K562 (cell line): Measurements from ENCODE around the gene ZCCHC24. TPM values are rescaled to one million over a fixed set of nuclear protein-coding genes. Genes with fewer than 3 reads are reported as not detected.

ENCODE experiments used
- ATAC-seq: fragments of 200-7000 bp; cut with Tn5 transposase; 3 replicates; pipeline ENCODE4 v1.9.1; 2020; ENCODE audit warnings: moderate library complexity
- BruUV-seq: library from RNA; stranded (reverse); fragments of 400-500 nt; replicated peaks from 2 replicates; lab custom pipeline; 2021; lab: Mats Ljungman, UMichigan
- CTCF ChIA-PET: fragments of 300-600 bp; formaldehyde crosslinking; extraction: SDS; loops from one replicate; lab custom pipeline; 2021; ENCODE audit warnings: low intra/inter-chr PET ratio; lab: Yijun Ruan, JAX
- POLR2A ChIA-PET: fragments of 300-600, 350-650 bp; sonication (Branson Sonifier 250); formaldehyde crosslinking; extraction: SDS; loops from one replicate; lab custom pipeline; 2021; ENCODE audit warnings: antibody characterized with exemption, inconsistent platforms; lab: Yijun Ruan, JAX
- DNase-seq, 4 experiments: peaks; one replicate each; pipeline versions ENCODE4 v3.0.0 to v3.0.0-alpha.2; 2011 to 2018; ENCODE audit warnings: low spot score in 3 of 4, mixed read lengths in 3 of 4; ENCODE audit errors: extremely low read depth in 1 of 4
- FAIRE-seq: peaks from 2 replicates; lab custom pipeline; 2011; peaks lifted over from hg19 to GRCh38; lab: Jason Lieb, UNC
- H2AFZ ChIP-seq: 2 replicates; pipeline ENCODE4 v1.6.0; 2011; ENCODE audit warnings: low read depth, low read length, control low read depth, inconsistent platforms
- H3K27ac ChIP-seq: fragments of 200-600 bp; 3 replicates; pipeline ENCODE4 v1.8.0; 2011; ENCODE audit warnings: low read depth, mild to moderate bottlenecking, control low read depth, inconsistent platforms, low read length, moderate library complexity, mixed read lengths; ENCODE audit errors: extremely low read depth
- H3K27me3 ChIP-seq, 2 experiments: fragments of 300-600 bp in 1 of 2; 2 replicates in 1 of 2; 3 replicates in 1 of 2; pipeline versions ENCODE4 v1.6.0 to v1.8.0; 2011; ENCODE audit warnings: inconsistent platforms in 2 of 2, low read length in 2 of 2, mild to moderate bottlenecking in 1 of 2, mixed read lengths in 1 of 2, moderate library complexity in 1 of 2; ENCODE audit not compliant: control insufficient read depth in 2 of 2, insufficient read depth in 2 of 2
- H3K36me3 ChIP-seq: fragments of 300-600 bp; 3 replicates; pipeline ENCODE4 v1.8.0; 2011; ENCODE audit warnings: mild to moderate bottlenecking, low read length, inconsistent platforms; ENCODE audit not compliant: control insufficient read depth, insufficient read depth
- H3K4me1 ChIP-seq, 2 experiments: fragments of 200-600 bp in 1 of 2; replicated peaks in 1 of 2; 2 replicates in 1 of 2; 3 replicates in 1 of 2; pipeline versions ENCODE4 v1.5.1 to v1.8.0; 2011; ENCODE audit warnings: inconsistent platforms in 2 of 2, low read length in 2 of 2, mild to moderate bottlenecking in 1 of 2, mixed read lengths in 1 of 2, moderate library complexity in 1 of 2; ENCODE audit not compliant: control insufficient read depth in 2 of 2, insufficient read depth in 2 of 2
- H3K4me2 ChIP-seq: 2 replicates; pipeline ENCODE4 v1.6.1; 2011; ENCODE audit warnings: low read length, control low read depth, inconsistent platforms, mixed read lengths; ENCODE audit not compliant: insufficient read depth
- H3K4me3 ChIP-seq: fragments of 200-600 bp; sonication (generic), shearing (Covaris generic); 2 replicates; pipeline ENCODE4 v1.5.1; 2016; ENCODE audit warnings: control low read depth, inconsistent platforms
- H3K79me2 ChIP-seq: fragments of 200-600 bp; 3 replicates; pipeline ENCODE4 v1.8.0; 2011; ENCODE audit warnings: low read length, inconsistent platforms; ENCODE audit not compliant: control insufficient read depth, insufficient read depth
- H3K9ac ChIP-seq, 2 experiments: 2 replicates each; pipeline versions ENCODE4 v1.6.0 to v1.6.1; 2011; ENCODE audit warnings: low read depth in 2 of 2, low read length in 2 of 2, control low read depth in 1 of 2, inconsistent platforms in 1 of 2, mild to moderate bottlenecking in 1 of 2, mixed read lengths in 1 of 2; ENCODE audit not compliant: insufficient read depth in 1 of 2
- H3K9me1 ChIP-seq: one replicate; pipeline ENCODE4 v1.6.0; 2011; ENCODE audit warnings: inconsistent platforms, mild to moderate bottlenecking, low read length, moderate library complexity; ENCODE audit not compliant: control insufficient read depth, insufficient read depth
- H3K9me3 ChIP-seq: replicated peaks from 2 replicates; pipeline ENCODE4 v1.5.1; 2011; ENCODE audit warnings: low read depth, low read length, inconsistent platforms; ENCODE audit not compliant: control insufficient read depth, insufficient read depth
- H4K20me1 ChIP-seq: replicated peaks from 2 replicates; pipeline ENCODE4 v1.6.1; 2011; ENCODE audit warnings: low read length, inconsistent platforms, mixed read lengths; ENCODE audit not compliant: control insufficient read depth, insufficient read depth
- ARID2 ChIP-seq: fragments of 450-650 bp; IDR thresholded peaks from 2 replicates; pipeline ENCODE4 v1.6.1; 2017; ENCODE audit warnings: antibody characterized with exemption, mild to moderate bottlenecking
- C11orf30 ChIP-seq: fragments of 450-650 bp; IDR thresholded peaks from 2 replicates; pipeline ENCODE4 v1.6.1; 2016; ENCODE audit warnings: low read depth, mild to moderate bottlenecking
- NEUROD1 ChIP-seq: fragments of 150-350 bp; IDR thresholded peaks from 2 replicates; pipeline ENCODE4 v1.6.1; 2014; ENCODE audit warnings: borderline replicate concordance, low read length, low read depth; ENCODE audit not compliant: partially characterized antibody
- TARDBP ChIP-seq: fragments of 450-650 bp; IDR thresholded peaks from 2 replicates; pipeline ENCODE4 v1.6.1; 2016
- U2AF1 ChIP-seq: fragments of 200-400 bp; formaldehyde crosslinking; optimal IDR thresholded peaks from 2 replicates; pipeline ENCODE3; 2017; ENCODE audit warnings: mild to moderate bottlenecking, low read depth, low read length, moderate library complexity
- ZNF184 ChIP-seq: sonication (generic); formaldehyde crosslinking; IDR thresholded peaks from 2 replicates; pipeline ENCODE4 v1.5.0; 2020; ENCODE audit warnings: missing genetic modification reagents
- ZNF316 ChIP-seq: fragments of 450-650 bp; IDR thresholded peaks from 2 replicates; pipeline ENCODE4 v1.6.1; 2016
- WGBS: fragments of 100-300 bp; shearing (Covaris generic); methylation state at CpG from one replicate; pipeline ENCODE4 v1.1.6; 2016; ENCODE audit warnings: low coverage, mixed read lengths; ENCODE audit not compliant: insufficient coverage; ENCODE audit errors: missing lambda C conversion rate; 5-methylcytosine and 5-hydroxymethylcytosine counted together
- in situ Hi-C: fragments of 300-500 bp; cut with MboI; formaldehyde crosslinking; loops from 4 replicates; pipeline ENCODE4 v1.15.0; 2018; ENCODE audit warnings: inconsistent platforms, mixed read lengths
- intact Hi-C: fragments of 100-400 bp; cut with micrococcal nuclease; formaldehyde crosslinking; loops from 2 replicates; pipeline ENCODE4 v1.14.2; 2022
- polyA plus RNA-seq, 8 experiments: library from polyadenylated mRNA; depleted of rRNA in 4 of 8; stranded (reverse) in 5 of 8; unstranded in 3 of 8; fragments of >200 nt; fragmentation: Nextera tagmentation in 2 of 8; fragmentation: Illumina TruSeq in 1 of 8; extraction: Ambion mirVana in 2 of 8; extraction: Trizol in 1 of 8; gene quantifications; 2 replicates each; pipeline versions ENCODE4 v1.2.1 to v1.2.3, GENCODE V29; 2011 to 2014; ENCODE audit warnings: inconsistent platforms in 1 of 8, missing spikeins in 1 of 8
- total RNA-seq, 7 experiments: library from RNA; depleted of rRNA in 6 of 7; stranded (reverse); fragments of >200 nt in 6 of 7; fragmentation: Illumina TruSeq in 2 of 7; extraction: Trizol in 2 of 7; gene quantifications; 2 replicates each; pipeline versions ENCODE4 v1.2.1 to v1.2.3, GENCODE V29; 2011 to 2021; ENCODE audit warnings: low replicate concordance in 1 of 7
- TF ChIP-seq, protein P1 (sequence below): fragments of 450-650 bp; formaldehyde crosslinking; IDR thresholded peaks from 2 replicates; pipeline ENCODE4 v1.4.0; 2020; ENCODE audit warnings: mild to moderate bottlenecking
- TF ChIP-seq, protein P2 (sequence below): fragments of 250-450 bp; sonication (Bioruptor Pico); IDR thresholded peaks from 2 replicates; pipeline ENCODE4 v1.5.0; 2020; ENCODE audit warnings: mild to moderate bottlenecking
- TF ChIP-seq, protein P3 (sequence below): IDR thresholded peaks from 2 replicates; pipeline ENCODE4 v1.6.1; 2011; ENCODE audit warnings: borderline replicate concordance, low read depth, mild to moderate bottlenecking, moderate library complexity, low read length; ENCODE audit not compliant: insufficient read depth, poor library complexity, severe bottlenecking
- TF ChIP-seq, protein P4 (sequence below): sonication (generic); formaldehyde crosslinking; IDR thresholded peaks from 2 replicates; pipeline ENCODE4 v1.8.0; 2022; ENCODE audit warnings: missing genetic modification reagents, mild to moderate bottlenecking, moderate library complexity, borderline replicate concordance

ZCCHC24 gene
- total and polyA plus RNA-seq, 9 of the 15 experiments (the other 6 are each of a cell fraction or from before 2014, with no cell fraction given), result 0.84 to 11.0 (median 4.6) TPM

DNA sequence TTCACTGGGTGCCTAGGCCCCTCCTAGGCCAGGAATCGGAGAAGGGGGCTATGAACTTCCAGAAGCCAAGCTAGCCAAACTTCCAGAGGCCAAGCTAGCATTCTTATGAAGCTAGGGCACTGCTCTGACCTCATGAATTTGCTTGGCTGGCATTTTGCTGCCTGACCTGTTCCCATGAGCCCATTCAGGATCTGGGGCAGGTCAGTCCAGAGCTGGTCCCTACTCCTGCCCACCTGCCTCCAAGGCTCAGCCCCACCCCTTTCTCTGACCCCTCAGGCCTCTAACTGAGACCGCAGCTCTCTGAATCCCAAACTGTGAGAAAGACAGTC is 99.4 kb downstream of the ZCCHC24 start:
- peak overlapping the region in 1 of 2 experiments; percentile 50; a peak in 2 of 4 replicates for H3K9ac ChIP-seq

More for the DNA sequence above, 99.4 kb downstream of the ZCCHC24 start:
- in situ Hi-C loops, result no loop called here
- H3K79me2 ChIP-seq, result peaks cover 36% of the 10 kb centered on the region
- H3K9me1 ChIP-seq, result peaks cover 18% of the 10 kb centered on the region
- intact Hi-C loops, result no loop called here
- DNase-seq, result no peak
- TF ChIP-seq TARDBP (no peak), NEUROD1 (no peak), ZNF316 (peak; percentile 68), ARID2 (no peak), U2AF1 (no peak), ZNF184 (CRISPR knock-in tag) (no peak), C11orf30 (0 out of 2 replicates have a peak, but pooled peaks have one; percentile 34)
- TF ChIP-seq, protein P1, sequence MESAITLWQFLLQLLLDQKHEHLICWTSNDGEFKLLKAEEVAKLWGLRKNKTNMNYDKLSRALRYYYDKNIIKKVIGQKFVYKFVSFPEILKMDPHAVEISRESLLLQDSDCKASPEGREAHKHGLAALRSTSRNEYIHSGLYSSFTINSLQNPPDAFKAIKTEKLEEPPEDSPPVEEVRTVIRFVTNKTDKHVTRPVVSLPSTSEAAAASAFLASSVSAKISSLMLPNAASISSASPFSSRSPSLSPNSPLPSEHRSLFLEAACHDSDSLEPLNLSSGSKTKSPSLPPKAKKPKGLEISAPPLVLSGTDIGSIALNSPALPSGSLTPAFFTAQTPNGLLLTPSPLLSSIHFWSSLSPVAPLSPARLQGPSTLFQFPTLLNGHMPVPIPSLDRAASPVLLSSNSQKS, result no peak
- TF ChIP-seq, protein P2, sequence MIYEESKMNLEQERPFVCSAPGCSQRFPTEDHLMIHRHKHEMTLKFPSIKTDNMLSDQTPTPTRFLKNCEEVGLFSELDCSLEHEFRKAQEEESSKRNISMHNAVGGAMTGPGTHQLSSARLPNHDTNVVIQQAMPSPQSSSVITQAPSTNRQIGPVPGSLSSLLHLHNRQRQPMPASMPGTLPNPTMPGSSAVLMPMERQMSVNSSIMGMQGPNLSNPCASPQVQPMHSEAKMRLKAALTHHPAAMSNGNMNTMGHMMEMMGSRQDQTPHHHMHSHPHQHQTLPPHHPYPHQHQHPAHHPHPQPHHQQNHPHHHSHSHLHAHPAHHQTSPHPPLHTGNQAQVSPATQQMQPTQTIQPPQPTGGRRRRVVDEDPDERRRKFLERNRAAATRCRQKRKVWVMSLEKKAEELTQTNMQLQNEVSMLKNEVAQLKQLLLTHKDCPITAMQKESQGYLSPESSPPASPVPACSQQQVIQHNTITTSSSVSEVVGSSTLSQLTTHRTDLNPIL, result no peak
- TF ChIP-seq, protein P3, sequence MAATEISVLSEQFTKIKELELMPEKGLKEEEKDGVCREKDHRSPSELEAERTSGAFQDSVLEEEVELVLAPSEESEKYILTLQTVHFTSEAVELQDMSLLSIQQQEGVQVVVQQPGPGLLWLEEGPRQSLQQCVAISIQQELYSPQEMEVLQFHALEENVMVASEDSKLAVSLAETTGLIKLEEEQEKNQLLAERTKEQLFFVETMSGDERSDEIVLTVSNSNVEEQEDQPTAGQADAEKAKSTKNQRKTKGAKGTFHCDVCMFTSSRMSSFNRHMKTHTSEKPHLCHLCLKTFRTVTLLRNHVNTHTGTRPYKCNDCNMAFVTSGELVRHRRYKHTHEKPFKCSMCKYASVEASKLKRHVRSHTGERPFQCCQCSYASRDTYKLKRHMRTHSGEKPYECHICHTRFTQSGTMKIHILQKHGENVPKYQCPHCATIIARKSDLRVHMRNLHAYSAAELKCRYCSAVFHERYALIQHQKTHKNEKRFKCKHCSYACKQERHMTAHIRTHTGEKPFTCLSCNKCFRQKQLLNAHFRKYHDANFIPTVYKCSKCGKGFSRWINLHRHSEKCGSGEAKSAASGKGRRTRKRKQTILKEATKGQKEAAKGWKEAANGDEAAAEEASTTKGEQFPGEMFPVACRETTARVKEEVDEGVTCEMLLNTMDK, result no peak
- TF ChIP-seq, protein P4, sequence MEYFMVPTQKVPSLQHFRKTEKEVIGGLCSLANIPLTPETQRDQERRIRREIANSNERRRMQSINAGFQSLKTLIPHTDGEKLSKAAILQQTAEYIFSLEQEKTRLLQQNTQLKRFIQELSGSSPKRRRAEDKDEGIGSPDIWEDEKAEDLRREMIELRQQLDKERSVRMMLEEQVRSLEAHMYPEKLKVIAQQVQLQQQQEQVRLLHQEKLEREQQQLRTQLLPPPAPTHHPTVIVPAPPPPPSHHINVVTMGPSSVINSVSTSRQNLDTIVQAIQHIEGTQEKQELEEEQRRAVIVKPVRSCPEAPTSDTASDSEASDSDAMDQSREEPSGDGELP (CRISPR knock-in tag), result no peak
- peaks cover 38 to 56% of the 10 kb centered on the region in 2 experiments for H3K4me1 ChIP-seq
- peaks cover 28% of the 10 kb centered on the region for H3K36me3 ChIP-seq
- H3K4me2 ChIP-seq, result no peak overlapping the region
- no peaks in the 10 kb centered on the region for H3K9me3 ChIP-seq
- POLR2A ChIA-PET, result interaction anchor here (0.6 to 2.6 kb wide), 4 partner anchors 11 to 284 kb away, joined by 3 to 16 read pairs (median 10); no protein-coding TSS in a partner anchor
- 77% methylated on average over 2 of the region's 2 CpGs for WGBS
- H3K27ac ChIP-seq, result no peak overlapping the region
- no peaks in the 10 kb centered on the region for H3K27me3 ChIP-seq
- H3K4me3 ChIP-seq, result no peak overlapping the region
- CTCF ChIA-PET, result no interaction called here
- H4K20me1 ChIP-seq, result peaks cover 25% of the 10 kb centered on the region
- H2AFZ ChIP-seq, result no peak overlapping the region
- ATAC-seq, result no peak
- BruUV-seq, result no TSS peak
- no peak for FAIRE-seq
